Activated CD4-positive, alpha-beta T cell treated with anti-CD3 and anti-CD28 coated beads, Interleukin-2, amount 10 ng/mL, durations not matched to agents 24 days and 14 days (primary cell): ENCODE measurements around the gene ZNF239. TPM values are rescaled to one million over a fixed set of nuclear protein-coding genes. Genes with fewer than 3 reads are reported as not detected.
"Not testable (repeated sequence)": the region's sequence is repeated elsewhere in the genome, so short reads cannot be mapped to it uniquely, and the experiment has no call there.

Experiments used
- DNase-seq: peaks from one replicate; pipeline ENCODE4 v3.0.0; 2022
- H3K27ac Mint-ChIP-seq: one replicate; pipeline ENCODE4 v1.8.0; 2022; ENCODE audit warnings: mild to moderate bottlenecking, mixed read lengths
- H3K27me3 Mint-ChIP-seq: one replicate; pipeline ENCODE4 v1.8.0; 2022; ENCODE audit warnings: mixed read lengths
- H3K36me3 Mint-ChIP-seq: one replicate; pipeline ENCODE4 v1.8.0; 2022; ENCODE audit warnings: low read depth, mild to moderate bottlenecking, mixed read lengths
- H3K4me1 Mint-ChIP-seq: one replicate; pipeline ENCODE4 v1.8.0; 2021; ENCODE audit warnings: mixed read lengths
- H3K4me3 Mint-ChIP-seq: one replicate; pipeline ENCODE4 v1.8.0; 2022; ENCODE audit warnings: mild to moderate bottlenecking, moderate library complexity, mixed read lengths
- H3K9me3 Mint-ChIP-seq: one replicate; pipeline ENCODE4 v1.8.0; 2021; ENCODE audit warnings: mixed read lengths
- intact Hi-C: fragments of 100-400 bp; cut with micrococcal nuclease; formaldehyde crosslinking; loops from one replicate; pipeline ENCODE4 v1.15.1; 2023
- total RNA-seq: library from RNA; stranded (reverse); gene quantifications from 2 replicates; pipeline ENCODE4 v1.2.3, GENCODE V29; 2022

The ZNF239 gene
- total RNA-seq, 1 donor from 2014 or later: 2.5 TPM

GRCh38 chr10:43557214-43557613 is 17.2 kb downstream of the ZNF239 start:
- H3K4me3 Mint-ChIP-seq: no peak overlapping the region
- H3K4me1 Mint-ChIP-seq: no peaks in the 10 kb centered on the region
- no peak for DNase-seq
- H3K36me3 Mint-ChIP-seq: peaks cover 30% of the 10 kb centered on the region
- H3K27ac Mint-ChIP-seq: no peak overlapping the region
- intact Hi-C loops: no loop called here
- no peaks in the 10 kb centered on the region for H3K27me3 Mint-ChIP-seq
- peaks cover 45% of the 10 kb centered on the region for H3K9me3 Mint-ChIP-seq

GRCh38 chr10:43543746-43544145 is 30.7 kb downstream of the ZNF239 start:
- H3K36me3 Mint-ChIP-seq, intact Hi-C loops, H3K4me3 Mint-ChIP-seq, DNase-seq, H3K27ac Mint-ChIP-seq, H3K4me1 Mint-ChIP-seq, H3K27me3 Mint-ChIP-seq: not testable (repeated sequence)
- peaks cover 14% of the 10 kb centered on the region for H3K9me3 Mint-ChIP-seq

GRCh38 chr10:43524434-43525247 is 49.8 kb downstream of the ZNF239 start:
- peaks cover 39% of the 10 kb centered on the region for H3K9me3 Mint-ChIP-seq

More at GRCh38 chr10:43524434-43525247, 49.8 kb downstream of the ZNF239 start:
- Mint-ChIP-seq H3K4me3 (no peak overlapping the region), H3K27me3 (no peaks in the 10 kb centered on the region), H3K36me3 (peaks cover 4% of the 10 kb centered on the region), H3K4me1 (no peaks in the 10 kb centered on the region), H3K27ac (no peak overlapping the region)
- intact Hi-C loops: no loop called here
- no peak for DNase-seq

Other genes starting within 250 kb of the ZNF239 start
- gene FXYD4, start 203.0 kb downstream of the ZNF239 start, total RNA-seq: not detected in 2 replicates
- gene HNRNPF, start 165.4 kb downstream of the ZNF239 start, total RNA-seq: 513 and 516 TPM in 2 replicates
- gene ZNF487, start 137.5 kb downstream of the ZNF239 start, total RNA-seq: 1.5 and 1.6 TPM in 2 replicates
- gene ZNF485, start 31.8 kb upstream of the ZNF239 start, total RNA-seq: 7.1 and 9.2 TPM in 2 replicates
- gene ZNF32, start 74.3 kb upstream of the ZNF239 start, total RNA-seq: 14.9 and 15.2 TPM in 2 replicates